ENCODE results near the gene EIF4E1B. TPM values are rescaled to one million over a fixed set of nuclear protein-coding genes. Genes with fewer than 3 reads are reported as not detected.

Gene EIF4E1B
- total RNA-seq, 4 donors from 2014 or later: not detected

GRCh38 chr5:176621661-176622079 lies 8.8 kb upstream of the EIF4E1B start:
- no peaks in the 10 kb centered on the region for H3K36me3 ChIP-seq
- H3K27ac ChIP-seq: no peak overlapping the region
- no peaks in the 10 kb centered on the region for H3K9me3 ChIP-seq
- peaks cover 0 to 33% (median 20%) of the 10 kb centered on the region in 3 donors for H3K4me1 ChIP-seq
- 20% methylated on average over 2 of the region's 13 CpGs; no CpG with 5 or more reads in 1 of the 2 donors for WGBS, 2 donors (ENCODE audit: low coverage in 1 of 2)
- H3K4me3 ChIP-seq: no peak overlapping the region
- ATAC-seq: no peak
- peaks cover 98% of the 10 kb centered on the region for H3K27me3 ChIP-seq
- TF ChIP-seq EP300 (IDR thresholded peaks at IDR 0.05) (no peak), CTCF (IDR thresholded peaks at IDR 0.05) (no peak), POLR2AphosphoS5 (IDR thresholded peaks at IDR 0.05) (no peak), POLR2A (IDR thresholded peaks at IDR 0.05) (no peak)

- no peak for ATAC-seq
- TF ChIP-seq EP300 (IDR thresholded peaks at IDR 0.05) (no peak), POLR2AphosphoS5 (IDR thresholded peaks at IDR 0.05) (no peak), POLR2A (IDR thresholded peaks at IDR 0.05) (no peak), CTCF (IDR thresholded peaks at IDR 0.05) (no peak)
- H3K27ac ChIP-seq: no peak overlapping the region
- H3K4me1 ChIP-seq: peaks cover 0 to 29% (median 16%) of the 10 kb centered on the region in 3 donors
- H3K36me3 ChIP-seq: no peaks in the 10 kb centered on the region
- peaks cover 98% of the 10 kb centered on the region for H3K27me3 ChIP-seq
- WGBS, 2 donors (ENCODE audit: low coverage in 1 of 2): 57 to 93% methylated on average over 1 to 3 of the region's 4 CpGs
- no peak overlapping the region for H3K4me3 ChIP-seq
- H3K9me3 ChIP-seq: no peaks in the 10 kb centered on the region
These were observed 6.3 kb upstream of the EIF4E1B start for GRCh38 chr5:176624142-176624541.

DNA sequence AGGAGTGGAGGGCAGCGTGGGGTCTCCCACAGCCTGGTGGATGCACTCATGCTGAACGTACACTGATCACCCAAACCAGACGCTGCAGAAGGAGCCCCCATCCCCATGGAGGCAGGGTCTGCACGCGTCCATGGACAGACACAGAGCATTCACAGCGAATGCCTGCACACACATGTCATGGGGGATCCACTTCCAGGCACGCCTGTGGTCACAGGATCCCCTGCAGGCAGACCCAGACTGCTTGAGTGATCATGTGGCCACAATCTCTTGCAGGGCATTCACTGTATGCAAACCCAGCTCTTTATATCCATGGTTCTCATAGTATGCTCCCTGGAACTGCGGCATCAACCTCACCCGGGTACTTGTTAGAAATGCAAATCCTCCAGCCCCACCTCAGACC lies 5.5 kb upstream of the EIF4E1B start:
- Histone ChIP-seq H3K36me3 (no peaks in the 10 kb centered on the region), H3K27me3 (peaks cover 98% of the 10 kb centered on the region), H3K4me3 (no peak overlapping the region), H3K27ac (no peak overlapping the region), H3K4me1 (peaks cover 0 to 29% (median 15%) of the 10 kb centered on the region in 3 donors), H3K9me3 (no peaks in the 10 kb centered on the region)
- no peak for ATAC-seq
- no peak for TF ChIP-seq POLR2AphosphoS5 (IDR thresholded peaks at IDR 0.05)
- TF ChIP-seq CTCF (IDR thresholded peaks at IDR 0.05): no peak
- TF ChIP-seq POLR2A (IDR thresholded peaks at IDR 0.05): no peak
- TF ChIP-seq EP300 (IDR thresholded peaks at IDR 0.05): no peak
- WGBS, 2 donors (ENCODE audit: low coverage in 1 of 2): 53 to 80% methylated on average over 2 of the region's 9 CpGs

DNA sequence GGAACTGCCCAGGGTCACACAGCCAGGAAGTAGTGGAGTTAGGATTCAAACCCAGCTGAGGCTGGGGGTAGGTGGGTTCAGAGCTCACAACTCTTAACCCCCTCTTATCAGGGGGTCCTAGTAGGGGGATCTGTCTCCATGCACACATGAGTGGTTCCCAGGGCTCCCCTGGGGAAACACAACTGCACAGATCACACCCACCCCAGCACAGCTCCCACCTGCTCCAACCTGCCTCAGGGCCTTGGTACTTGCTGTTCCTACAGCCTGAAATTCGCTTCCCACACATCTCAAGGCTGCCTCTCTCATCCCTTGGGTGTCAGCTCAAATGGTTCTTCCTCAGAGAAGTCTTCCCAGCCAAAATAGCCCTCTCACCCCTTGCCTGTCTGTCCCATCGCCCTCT lies 5.0 kb upstream of the EIF4E1B start:
- H3K9me3 ChIP-seq: no peaks in the 10 kb centered on the region
- TF ChIP-seq POLR2AphosphoS5 (IDR thresholded peaks at IDR 0.05) (no peak), POLR2A (IDR thresholded peaks at IDR 0.05) (no peak), CTCF (IDR thresholded peaks at IDR 0.05) (no peak), EP300 (IDR thresholded peaks at IDR 0.05) (no peak)
- ATAC-seq: no peak
- 77 to 81% methylated on average over 1 to 2 of the region's 2 CpGs for WGBS, 2 donors (ENCODE audit: low coverage in 1 of 2)
- H3K4me3 ChIP-seq: no peak overlapping the region
- H3K4me1 ChIP-seq: peaks cover 0 to 29% (median 15%) of the 10 kb centered on the region in 3 donors
- H3K36me3 ChIP-seq: no peaks in the 10 kb centered on the region
- H3K27ac ChIP-seq: no peak overlapping the region
- H3K27me3 ChIP-seq: peaks cover 98% of the 10 kb centered on the region
